Heart left ventricle (tissue), 16 donors: ENCODE results near the gene NUP50. TPM values are rescaled to one million over a fixed set of nuclear protein-coding genes. Genes with fewer than 3 reads are reported as not detected.

Experiments used
- ATAC-seq, 4 donors: fragments of 200-7000 bp; cut with Tn5 transposase; one replicate each; pipeline ENCODE4 v1.9.1; 2020 to 2022; ENCODE audit warnings: moderate library complexity in 4 of 4, mild to moderate bottlenecking in 3 of 4, moderate number of reproducible peaks in 1 of 4
- DNase-seq, 5 donors: peaks; one replicate each; pipeline ENCODE4 v3.0.0-alpha.2; 2020
- H3K27ac ChIP-seq, 12 donors: fragments of 200-600 bp; sonication (generic) in 4 of 12; one replicate each; pipeline versions ENCODE4 v1.5.0 to v1.8.0; 2016 to 2022; ENCODE audit warnings: mild to moderate bottlenecking in 2 of 12
- H3K27me3 ChIP-seq, 9 donors: fragments of 200-600 bp; sonication (generic) in 2 of 9; one replicate each; pipeline versions ENCODE4 v1.5.1 to v1.8.0; 2016 to 2022; ENCODE audit warnings: mild to moderate bottlenecking in 3 of 9
- H3K36me3 ChIP-seq, 9 donors: fragments of 200-600 bp; sonication (generic) in 2 of 9; one replicate each; pipeline versions ENCODE4 v1.5.0 to v1.8.0; 2018 to 2022; ENCODE audit warnings: mild to moderate bottlenecking in 2 of 9
- H3K4me1 ChIP-seq, 12 donors: fragments of 200-600 bp; sonication (generic) in 4 of 12; one replicate each; pipeline versions ENCODE4 v1.5.0 to v1.8.0; 2016 to 2022; ENCODE audit warnings: mild to moderate bottlenecking in 3 of 12
- H3K4me3 ChIP-seq, 12 donors: fragments of 200-600 bp; sonication (generic) in 4 of 12; one replicate each; pipeline versions ENCODE4 v1.5.0 to v1.8.0; 2017 to 2022; ENCODE audit warnings: mild to moderate bottlenecking in 9 of 12, moderate library complexity in 4 of 12
- H3K9me3 ChIP-seq, 12 donors: fragments of 200-600 bp; sonication (generic) in 4 of 12; one replicate each; pipeline versions ENCODE4 v1.5.0 to v1.8.0; 2016 to 2022; ENCODE audit warnings: mild to moderate bottlenecking in 1 of 12
- CTCF ChIP-seq, 12 donors: fragments of 200-600 bp; sonication (generic) in 4 of 12; IDR thresholded peaks; one replicate each; pipeline versions ENCODE4 v1.5.0 to v1.8.0; 2018 to 2022; ENCODE audit warnings: antibody characterized with exemption in 12 of 12, mild to moderate bottlenecking in 5 of 12
- POLR2A ChIP-seq, 2 donors: fragments of 450-650 bp; IDR thresholded peaks; one replicate each; pipeline ENCODE4 v1.6.1; 2017; ENCODE audit warnings: antibody characterized with exemption in 2 of 2, mild to moderate bottlenecking in 2 of 2, moderate library complexity in 2 of 2
- WGBS, 4 donors: extraction: QIAGEN DNeasy Blood & Tissue Kit in 2 of 4; methylation state at CpG; one replicate each; pipeline versions ENCODE4 v1.1.5 to v1.1.7; 2013 to 2018; 5-methylcytosine and 5-hydroxymethylcytosine counted together
- intact Hi-C, 10 donors: fragments of 100-400 bp; cut with DNase I; formaldehyde crosslinking; loops; one replicate each; pipeline versions ENCODE4 v1.11.1 to v1.14.2; 2022
- polyA plus RNA-seq, 2 donors: library from polyadenylated mRNA; stranded (reverse); fragments of 200-250 nt; gene quantifications; one replicate each; pipeline ENCODE4 v1.2.3, GENCODE V29; 2013
- total RNA-seq, 9 donors: library from RNA; depleted of rRNA in 2 of 9; stranded (reverse); fragments of >200 nt in 2 of 9; fragmentation: NEBNext Ultra II Directional in 3 of 9; extraction: Animal tissue kit (Norgen Biotek cat#: 25700) in 3 of 9; gene quantifications; one replicate each; pipeline versions ENCODE4 v1.1.0 to v1.2.4, GENCODE V29; 2016 to 2023
- donor health status: ischemic (EF 13 %, LVEDD 7.1; RV severe dilation, severe dysfunction).
- donor health status: healthy with polysubstance abuse.
- donor health status: DM: no; HTN: yes; CAD: no.
- donor health status: DM: no; HTN: no; CAD: no.
- donor health status: ischemic (EF 25% LVEDD 6.9; RV normal size, moderate dysfunction).
- donor health status: ischemic (EF 25% LVEDD 5.7; RV mildly dilated, moderate dysfunction).
- donor health status: healthy.
- donor health status: DM: yes; HTN: yes; CAD: no.
- donor health status: ischemic (EF 35%, LVEDD 5.7; RV mildly dilated, moderate dysfunction).
- donor health status: nonischemic (EF 11% LVEDD 7.7; RV severe dilation, severe dysfunction).
- donor health status: DM: yes; HTN: yes; CAD: no.
- donor health status: PGD.
- donor health status: ischemic (EF 29% LVEDD 5.4; RV normal size, mild dysfunction).
- donor health status: nonischemic (EF 23%, LVEDD 6.1; RV moderate dilation, normal function).

The NUP50 gene
- total and polyA plus RNA-seq, 11 donors: 5.8 to 42.6 (median 14.1) TPM

GRCh38 chr22:45203150-45203951, 39.6 kb downstream of the NUP50 start:
- no peaks in the 10 kb centered on the region for H3K4me1 ChIP-seq

GRCh38 chr22:45204241-45204640, 40.5 kb downstream of the NUP50 start:
- Histone ChIP-seq H3K27me3 (no peaks in the 10 kb centered on the region), H3K9me3 (no peaks in the 10 kb centered on the region), H3K4me1 (peaks cover 0 to under 1% (median 0%) of the 10 kb centered on the region in 12 donors), H3K27ac (no peak overlapping the region), H3K4me3 (no peak overlapping the region), H3K36me3 (peaks cover 0 to 79% (median 11%) of the 10 kb centered on the region in 9 donors)
- DNase-seq: no peak
- 83 to 91% (median 84%) methylated on average over 10 to 13 of the region's 13 CpGs for WGBS, 4 donors
- no peak for TF ChIP-seq CTCF (IDR thresholded peaks at IDR 0.05)
- TF ChIP-seq POLR2A (IDR thresholded peaks at IDR 0.05): no peak
- intact Hi-C loops: no loop called here
- ATAC-seq: no peak

More at GRCh38 chr22:45203150-45203951, 39.6 kb downstream of the NUP50 start:
- intact Hi-C loops: no loop called here
- H3K36me3 ChIP-seq: peaks cover 0 to 83% (median 14%) of the 10 kb centered on the region in 9 donors
- no peaks in the 10 kb centered on the region for H3K27me3 ChIP-seq
- no peak overlapping the region for H3K4me3 ChIP-seq
- ATAC-seq: no peak
- DNase-seq: peak in 1 of 5 donors; percentile 64
- TF ChIP-seq CTCF (IDR thresholded peaks at IDR 0.05) (no peak), POLR2A (IDR thresholded peaks at IDR 0.05) (no peak)
- 91 to 94% (median 94%) methylated on average over 20 to 40 of the region's 40 CpGs for WGBS, 4 donors
- no peaks in the 10 kb centered on the region for H3K9me3 ChIP-seq
- H3K27ac ChIP-seq: no peak overlapping the region

- H3K4me3 ChIP-seq: no peak overlapping the region
- peaks cover 0 to 76% (median 6%) of the 10 kb centered on the region in 9 donors for H3K36me3 ChIP-seq
- peaks cover 0 to 4% (median 0%) of the 10 kb centered on the region in 12 donors for H3K4me1 ChIP-seq
- H3K9me3 ChIP-seq: no peaks in the 10 kb centered on the region
- no peak overlapping the region for H3K27ac ChIP-seq
- no peaks in the 10 kb centered on the region for H3K27me3 ChIP-seq
- DNase-seq (no peak), ATAC-seq (no peak)
- TF ChIP-seq POLR2A (IDR thresholded peaks at IDR 0.05) (no peak), CTCF (IDR thresholded peaks at IDR 0.05) (no peak)
- intact Hi-C loops: no loop called here
- WGBS, 4 donors: 77 to 90% (median 88%) methylated on average over 14 of the region's 14 CpGs
These were observed 41.1 kb downstream of the NUP50 start for GRCh38 chr22:45204819-45205218.

GRCh38 chr22:45205276-45205925, 41.7 kb downstream of the NUP50 start:
- intact Hi-C loops: no loop called here
- Histone ChIP-seq H3K4me3 (no peak overlapping the region), H3K36me3 (peaks cover 0 to 76% (median 6%) of the 10 kb centered on the region in 9 donors), H3K4me1 (peaks cover 0 to 4% (median 0%) of the 10 kb centered on the region in 12 donors), H3K27ac (no peak overlapping the region), H3K27me3 (no peaks in the 10 kb centered on the region), H3K9me3 (no peaks in the 10 kb centered on the region)
- TF ChIP-seq CTCF (IDR thresholded peaks at IDR 0.05): no peak
- no peak for TF ChIP-seq POLR2A (IDR thresholded peaks at IDR 0.05)
- DNase-seq: no peak
- 81 to 92% (median 88%) methylated on average over 15 to 20 of the region's 20 CpGs for WGBS, 4 donors
- no peak for ATAC-seq
